Smooth muscle cell (in vitro differentiated cells): ENCODE measurements around the gene LRRC10B. TPM values are rescaled to one million over a fixed set of nuclear protein-coding genes. Genes with fewer than 3 reads are reported as not detected.

Source experiments
- DNase-seq: peaks from one replicate; lab custom pipeline; 2025; ENCODE audit not compliant: unreplicated experiment; lab: John Stamatoyannopoulos, UW
- H2AFZ ChIP-seq: fragments of 200-600 bp; sonication (generic); 2 replicates; pipeline ENCODE4 v1.6.0; 2016; ENCODE audit warnings: antibody characterized with exemption, low read depth, mild to moderate bottlenecking
- H3F3A ChIP-seq: fragments of 200-600 bp; sonication (generic); 2 replicates; pipeline ENCODE4 v1.6.0; 2017; ENCODE audit warnings: antibody characterized with exemption, low read depth
- H3K27ac ChIP-seq: fragments of 200-600 bp; sonication (generic); 2 replicates; pipeline ENCODE4 v1.5.1; 2016; ENCODE audit warnings: low read depth, mild to moderate bottlenecking
- H3K27me3 ChIP-seq: fragments of 200-600 bp; sonication (generic); 2 replicates; pipeline ENCODE4 v1.6.1; 2016; ENCODE audit warnings: low read depth, mild to moderate bottlenecking
- H3K36me3 ChIP-seq: fragments of 200-600 bp; sonication (generic); 2 replicates; pipeline ENCODE4 v1.5.1; 2016; ENCODE audit warnings: low read depth
- H3K4me1 ChIP-seq: fragments of 200-600 bp; sonication (generic); 2 replicates; pipeline ENCODE4 v1.5.1; 2016; ENCODE audit warnings: low read depth
- H3K4me2 ChIP-seq: fragments of 200-600 bp; sonication (generic); 2 replicates; pipeline ENCODE4 v1.6.0; 2016; ENCODE audit warnings: mild to moderate bottlenecking
- H3K4me3 ChIP-seq: fragments of 200-600 bp; sonication (generic); 2 replicates; pipeline ENCODE4 v1.5.1; 2016; ENCODE audit warnings: mild to moderate bottlenecking
- H3K79me2 ChIP-seq: fragments of 200-600 bp; sonication (generic); 2 replicates; pipeline ENCODE4 v1.6.0; 2016; ENCODE audit warnings: low read depth, mild to moderate bottlenecking
- H3K9ac ChIP-seq: fragments of 200-600 bp; sonication (generic); 2 replicates; pipeline ENCODE4 v1.6.0; 2016; ENCODE audit warnings: low read depth
- H3K9me3 ChIP-seq: fragments of 200-600 bp; sonication (generic); replicated peaks from 2 replicates; pipeline ENCODE4 v1.5.1; 2016; ENCODE audit warnings: low read depth
- H4K20me1 ChIP-seq: fragments of 200-600 bp; sonication (generic); 2 replicates; pipeline ENCODE4 v1.6.0; 2016; ENCODE audit warnings: low read depth
- WGBS: methylation state at CpG from one replicate; pipeline ENCODE4 v1.1.7; 2016; ENCODE audit warnings: low lambda C conversion rate; 5-methylcytosine and 5-hydroxymethylcytosine counted together
- polyA plus RNA-seq: library from polyadenylated mRNA; unstranded; fragments of >200 nt; fragmentation: Nextera tagmentation; extraction: Ambion mirVana; gene quantifications from 2 replicates; pipeline ENCODE4 v1.2.1, GENCODE V29; 2016
- total RNA-seq: library from RNA; depleted of rRNA; stranded (reverse); fragments of >200 nt; gene quantifications from 2 replicates; pipeline ENCODE4 v1.2.3, GENCODE V29; 2014
- TF ChIP-seq, protein P1 (sequence below): fragments of 200-600 bp; sonication (generic); IDR thresholded peaks from 2 replicates; pipeline ENCODE4 v1.5.1; 2017; ENCODE audit warnings: borderline replicate concordance, mild to moderate bottlenecking, antibody characterized with exemption; ENCODE audit not compliant: insufficient read depth, poor library complexity, severe bottlenecking

Gene LRRC10B
- total and polyA plus RNA-seq, 2 experiments from 2014 or later, result 0.11 to 2.2 TPM

DNA sequence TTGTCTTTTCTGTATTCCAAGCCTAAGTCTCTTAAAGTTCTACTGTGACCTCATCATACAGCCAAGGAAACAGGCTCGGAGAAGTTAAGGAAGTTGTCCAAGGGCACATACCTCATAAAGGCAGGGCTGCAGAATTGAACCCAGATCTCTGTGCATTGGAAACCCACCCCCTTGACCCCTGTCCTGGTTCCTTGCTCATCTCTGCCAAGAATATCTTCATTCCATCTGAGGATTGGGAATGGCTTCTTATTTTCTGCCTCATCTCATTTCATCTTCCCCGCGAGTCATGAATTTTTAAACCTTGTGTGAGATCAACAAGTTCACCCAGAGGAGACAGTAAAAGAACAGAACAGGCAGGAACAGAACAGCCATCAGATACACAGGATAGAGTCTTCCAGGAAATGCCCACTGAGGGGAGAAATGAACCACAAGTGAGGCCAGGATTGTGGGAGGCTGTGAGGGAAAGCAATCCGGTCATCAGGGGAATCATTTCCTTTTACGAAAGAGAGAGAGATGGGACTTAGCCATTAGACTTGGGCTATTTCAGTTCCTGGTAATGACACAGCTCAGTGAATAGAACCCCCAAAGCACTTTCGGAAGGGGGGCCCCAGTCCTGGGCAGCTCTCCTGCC, 34.4 kb upstream of the LRRC10B start:
- H3K27ac ChIP-seq, result no peak overlapping the region
- H3K36me3 ChIP-seq, result no peaks in the 10 kb centered on the region
- peaks cover 64% of the 10 kb centered on the region for H4K20me1 ChIP-seq
- H3K27me3 ChIP-seq, result no peaks in the 10 kb centered on the region
- no peak overlapping the region for H3K9ac ChIP-seq
- no peak for DNase-seq
- no peak overlapping the region for H3K4me3 ChIP-seq
- peaks cover 10% of the 10 kb centered on the region for H3F3A ChIP-seq
- H3K79me2 ChIP-seq, result no peaks in the 10 kb centered on the region
- no peaks in the 10 kb centered on the region for H3K9me3 ChIP-seq
- H3K4me2 ChIP-seq, result no peak overlapping the region
- TF ChIP-seq, protein P1, sequence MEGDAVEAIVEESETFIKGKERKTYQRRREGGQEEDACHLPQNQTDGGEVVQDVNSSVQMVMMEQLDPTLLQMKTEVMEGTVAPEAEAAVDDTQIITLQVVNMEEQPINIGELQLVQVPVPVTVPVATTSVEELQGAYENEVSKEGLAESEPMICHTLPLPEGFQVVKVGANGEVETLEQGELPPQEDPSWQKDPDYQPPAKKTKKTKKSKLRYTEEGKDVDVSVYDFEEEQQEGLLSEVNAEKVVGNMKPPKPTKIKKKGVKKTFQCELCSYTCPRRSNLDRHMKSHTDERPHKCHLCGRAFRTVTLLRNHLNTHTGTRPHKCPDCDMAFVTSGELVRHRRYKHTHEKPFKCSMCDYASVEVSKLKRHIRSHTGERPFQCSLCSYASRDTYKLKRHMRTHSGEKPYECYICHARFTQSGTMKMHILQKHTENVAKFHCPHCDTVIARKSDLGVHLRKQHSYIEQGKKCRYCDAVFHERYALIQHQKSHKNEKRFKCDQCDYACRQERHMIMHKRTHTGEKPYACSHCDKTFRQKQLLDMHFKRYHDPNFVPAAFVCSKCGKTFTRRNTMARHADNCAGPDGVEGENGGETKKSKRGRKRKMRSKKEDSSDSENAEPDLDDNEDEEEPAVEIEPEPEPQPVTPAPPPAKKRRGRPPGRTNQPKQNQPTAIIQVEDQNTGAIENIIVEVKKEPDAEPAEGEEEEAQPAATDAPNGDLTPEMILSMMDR, result no peak
- H2AFZ ChIP-seq, result no peak overlapping the region
- no peaks in the 10 kb centered on the region for H3K4me1 ChIP-seq
- 82% methylated on average over 6 of the region's 6 CpGs for WGBS

DNA sequence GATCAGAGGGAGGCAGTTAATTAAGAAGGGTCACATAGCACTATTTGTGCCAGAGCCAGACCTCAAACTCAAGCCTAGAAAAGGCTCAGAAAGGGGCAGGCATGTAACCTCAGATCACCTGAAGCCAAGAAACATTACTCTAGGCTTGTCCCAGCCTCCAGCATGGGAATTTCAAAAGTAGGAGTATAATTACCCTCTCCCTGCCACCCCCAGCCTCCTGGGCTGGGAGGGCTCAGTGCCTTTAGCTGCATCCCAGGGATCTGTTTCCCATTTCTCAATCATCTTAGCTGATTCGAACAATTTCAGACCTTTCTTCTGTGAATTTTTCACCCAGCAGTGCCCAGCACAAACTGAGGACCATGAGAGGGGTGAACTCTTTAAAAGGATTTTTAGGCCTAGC, 33.1 kb upstream of the LRRC10B start:
- H3K27me3 ChIP-seq, result no peaks in the 10 kb centered on the region
- no peaks in the 10 kb centered on the region for H3K9me3 ChIP-seq
- DNase-seq, result no peak
- H3K9ac ChIP-seq, result no peak overlapping the region
- H2AFZ ChIP-seq, result no peak overlapping the region
- no peaks in the 10 kb centered on the region for H3K36me3 ChIP-seq
- no peak overlapping the region for H3K4me2 ChIP-seq
- TF ChIP-seq, protein P1, result no peak
- no peaks in the 10 kb centered on the region for H3K4me1 ChIP-seq
- no peaks in the 10 kb centered on the region for H3K79me2 ChIP-seq
- H3K4me3 ChIP-seq, result no peak overlapping the region
- WGBS, result 92% methylated on average over 1 of the region's 1 CpG
- H3K27ac ChIP-seq, result no peak overlapping the region
- peaks cover 10% of the 10 kb centered on the region for H3F3A ChIP-seq
- peaks cover 71% of the 10 kb centered on the region for H4K20me1 ChIP-seq

DNA sequence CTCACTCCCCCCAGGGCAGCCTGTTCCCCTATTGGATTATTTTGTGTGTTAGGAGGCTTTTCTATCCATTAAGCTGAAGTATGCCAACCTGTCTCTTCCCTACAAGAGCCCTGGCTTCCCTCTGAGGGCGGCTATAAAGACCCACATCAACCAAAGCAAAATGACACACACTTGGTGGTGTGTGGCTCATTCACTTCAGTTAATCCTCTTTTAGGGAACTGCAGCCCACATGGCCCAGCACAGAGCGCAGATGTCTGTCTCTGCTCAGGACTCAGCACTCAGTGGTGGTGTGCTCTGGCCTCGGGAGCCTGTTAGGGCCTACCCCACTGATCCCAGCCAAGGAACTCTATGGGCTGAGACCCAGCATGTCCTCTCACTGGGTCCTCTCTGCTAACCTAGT, 32.2 kb upstream of the LRRC10B start:
- no peaks in the 10 kb centered on the region for H3K9me3 ChIP-seq
- no peak for DNase-seq
- H3K4me2 ChIP-seq, result no peak overlapping the region
- WGBS, result 55% methylated on average over 3 of the region's 3 CpGs
- no peak overlapping the region for H2AFZ ChIP-seq
- no peak overlapping the region for H3K27ac ChIP-seq
- H3K27me3 ChIP-seq, result no peaks in the 10 kb centered on the region
- H3K79me2 ChIP-seq, result no peaks in the 10 kb centered on the region
- peaks cover 10% of the 10 kb centered on the region for H3F3A ChIP-seq
- no peak overlapping the region for H3K4me3 ChIP-seq
- TF ChIP-seq, protein P1, result no peak
- H4K20me1 ChIP-seq, result peaks cover 73% of the 10 kb centered on the region
- H3K36me3 ChIP-seq, result no peaks in the 10 kb centered on the region
- no peak overlapping the region for H3K9ac ChIP-seq
- H3K4me1 ChIP-seq, result no peaks in the 10 kb centered on the region

DNA sequence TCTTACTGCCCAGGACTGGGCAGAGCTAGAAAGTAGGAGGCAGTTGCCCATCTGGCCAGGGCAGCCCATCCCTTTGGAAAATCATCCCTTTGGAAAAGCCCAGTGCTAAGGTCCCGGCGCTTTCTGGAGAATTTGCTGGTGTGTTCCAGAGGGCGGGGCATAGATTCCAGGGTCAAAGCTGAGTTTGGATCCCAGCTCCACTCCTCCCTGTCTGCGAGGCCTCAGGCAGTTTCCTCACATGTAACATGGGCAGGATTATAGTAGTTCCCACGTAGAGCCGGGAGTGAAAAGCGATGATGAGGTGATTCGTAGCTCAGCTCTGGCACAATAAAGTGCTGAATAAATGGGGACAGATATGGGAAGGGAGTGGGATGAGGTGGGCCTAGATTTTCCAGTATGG, 31.4 kb upstream of the LRRC10B start:
- Histone ChIP-seq H3K36me3 (no peaks in the 10 kb centered on the region), H3K27ac (no peak overlapping the region), H3K79me2 (no peaks in the 10 kb centered on the region), H3K9ac (no peak overlapping the region), H4K20me1 (peaks cover 77% of the 10 kb centered on the region), H3F3A (peaks cover 10% of the 10 kb centered on the region), H3K4me3 (no peak overlapping the region), H3K9me3 (no peaks in the 10 kb centered on the region), H3K4me2 (no peak overlapping the region), H2AFZ (no peak overlapping the region), H3K27me3 (no peaks in the 10 kb centered on the region), H3K4me1 (no peaks in the 10 kb centered on the region)
- 68% methylated on average over 8 of the region's 8 CpGs for WGBS
- DNase-seq, result no peak
- TF ChIP-seq, protein P1, result no peak
